ENCODE data around the gene CXCL13.
"Not testable (repeated sequence)": the region's sequence is repeated elsewhere in the genome, so short reads cannot be mapped to it uniquely, and the experiment has no call there.

The CXCL13 gene

GRCh38 chr4:77605210-77605902 is at the start of gene CXCL13:
CXCL13 (plus strand) TSS chr4:77605820; CDS start chr4:77605866, 46 bp downstream.
- no peak for DNase-seq (ENCODE audit: low spot score)
- no peak for FAIRE-seq

- FAIRE-seq = no peak
Observed at GRCh38 chr4:77560170-77560569, 45.5 kb upstream of the CXCL13 start.

GRCh38 chr4:77561720-77562119 is 43.9 kb upstream of the CXCL13 start:
- not testable (repeated sequence) for DNase-seq (ENCODE audit: low spot score); FAIRE-seq

More at GRCh38 chr4:77560170-77560569, 45.5 kb upstream of the CXCL13 start:
- DNase-seq (ENCODE audit: low spot score) = no peak

- no peak for DNase-seq (ENCODE audit: low spot score)
- FAIRE-seq = no peak
Observed at GRCh38 chr4:77564231-77564630, 41.4 kb upstream of the CXCL13 start.

- FAIRE-seq (no peak), DNase-seq (ENCODE audit: low spot score) (no peak)
Observed at GRCh38 chr4:77566148-77566547, 39.5 kb upstream of the CXCL13 start.

GRCh38 chr4:77567549-77567948 is 38.1 kb upstream of the CXCL13 start:
- no peak for DNase-seq (ENCODE audit: low spot score)
- FAIRE-seq = no peak

- FAIRE-seq = not testable (repeated sequence)
Observed at GRCh38 chr4:77570508-77571214, 35.0 kb upstream of the CXCL13 start.

GRCh38 chr4:77576351-77576750 is 29.3 kb upstream of the CXCL13 start:
- FAIRE-seq (no peak), DNase-seq (ENCODE audit: low spot score) (no peak)

More at GRCh38 chr4:77570508-77571214, 35.0 kb upstream of the CXCL13 start:
- DNase-seq (ENCODE audit: low spot score) = not testable (repeated sequence)

GRCh38 chr4:77578145-77578544 is 27.5 kb upstream of the CXCL13 start:
- FAIRE-seq (no peak), DNase-seq (ENCODE audit: low spot score) (no peak)

GRCh38 chr4:77579406-77580076 is 26.1 kb upstream of the CXCL13 start:
- DNase-seq (ENCODE audit: low spot score) (peak; percentile 88), FAIRE-seq (peak; percentile 97)

- DNase-seq (ENCODE audit: low spot score) = peak; percentile 6
- peak; percentile 80 for FAIRE-seq
Observed at GRCh38 chr4:77581724-77582123, 23.9 kb upstream of the CXCL13 start.

GRCh38 chr4:77582156-77582555 is 23.5 kb upstream of the CXCL13 start:
- DNase-seq (ENCODE audit: low spot score) = peak; percentile 5
- no peak for FAIRE-seq

- no peak for FAIRE-seq
- peak; percentile 7 for DNase-seq (ENCODE audit: low spot score)
Observed at GRCh38 chr4:77582711-77583110, 22.9 kb upstream of the CXCL13 start.

GRCh38 chr4:77586951-77587383 is 18.7 kb upstream of the CXCL13 start:
- DNase-seq (ENCODE audit: low spot score) = no peak
- no peak for FAIRE-seq

- no peak for DNase-seq (ENCODE audit: low spot score)
- no peak for FAIRE-seq
Observed at GRCh38 chr4:77590482-77590881, 15.1 kb upstream of the CXCL13 start.

- FAIRE-seq = no peak
- DNase-seq (ENCODE audit: low spot score) = no peak
Observed at GRCh38 chr4:77591532-77591931, 14.1 kb upstream of the CXCL13 start.

- FAIRE-seq (no peak), DNase-seq (ENCODE audit: low spot score) (no peak)
Observed at GRCh38 chr4:77593101-77593500, 12.5 kb upstream of the CXCL13 start.

- FAIRE-seq (no peak), DNase-seq (ENCODE audit: low spot score) (peak; percentile 8)
Observed at GRCh38 chr4:77593993-77594392, 11.6 kb upstream of the CXCL13 start.

- DNase-seq (ENCODE audit: low spot score) (no peak), FAIRE-seq (no peak)
Observed at GRCh38 chr4:77595364-77595973, 10.2 kb upstream of the CXCL13 start.

GRCh38 chr4:77599378-77599777 is 6.2 kb upstream of the CXCL13 start:
- peak; percentile 17 for DNase-seq (ENCODE audit: low spot score)
- no peak for FAIRE-seq
